HCT116 (cell line): ENCODE results near the gene TLR9. TPM values are rescaled to one million over a fixed set of nuclear protein-coding genes. Genes with fewer than 3 reads are reported as not detected.

Source experiments
- ATAC-seq: fragments of 200-7000 bp; cut with Tn5 transposase; 2 replicates; pipeline ENCODE4 v1.9.1; 2020; ENCODE audit warnings: mild to moderate bottlenecking, moderate library complexity
- BruUV-seq: library from RNA; stranded (reverse); fragments of 400-500 nt; replicated peaks from 2 replicates; lab custom pipeline; 2021; lab: Mats Ljungman, UMichigan
- CTCF ChIA-PET: fragments of 300-600 bp; sonication (Branson Sonifier 250); formaldehyde crosslinking; loops from one replicate; lab custom pipeline; 2021; ENCODE audit warnings: antibody characterized with exemption; lab: Charles Lee
- POLR2A ChIA-PET: fragments of 300-600, 350-600 bp; sonication (Branson Sonifier 250); formaldehyde crosslinking; loops from one replicate; lab custom pipeline; 2021; ENCODE audit warnings: antibody characterized with exemption; lab: Charles Lee
- RAD21 ChIA-PET, 2 experiments: fragments of 300-600 bp; sonication (Branson Sonifier 250); formaldehyde crosslinking; loops; one replicate each; lab custom pipeline; 2023; ENCODE audit warnings: low total read pairs in 2 of 2; ENCODE audit not compliant: uncharacterized antibody in 2 of 2, unreplicated experiment in 2 of 2, low non-redundant PET in 1 of 2; lab: Charles Lee
- DNase-seq: peaks from one replicate; pipeline ENCODE4 v3.0.0-alpha.2; 2010; ENCODE audit warnings: low read depth, low spot score
- H2AFZ ChIP-seq: fragments of 200-600 bp; shearing (Covaris generic), sonication (generic); 2 replicates; pipeline ENCODE4 v1.6.1; 2017; ENCODE audit warnings: low read depth, mixed run types, mixed read lengths, antibody characterized with exemption, low read length; ENCODE audit not compliant: poor library complexity, severe bottlenecking
- H3K27ac ChIP-seq: 2 replicates; pipeline ENCODE4 v1.5.1; 2012; ENCODE audit warnings: low read depth, low read length
- H3K27me3 ChIP-seq: fragments of 200-600 bp; sonication (generic); 2 replicates; pipeline ENCODE4 v1.6.1; 2016; ENCODE audit warnings: mixed run types, low read length, mixed read lengths; ENCODE audit not compliant: insufficient read depth
- H3K36me3 ChIP-seq, 2 experiments: fragments of 200-500 bp in 1 of 2; fragments of 200-600 bp in 1 of 2; sonication (Bioruptor generic) in 1 of 2; sonication (generic) in 1 of 2; 2 replicates each; pipeline versions ENCODE4 v1.5.1 to v1.6.1; 2014 to 2016; ENCODE audit warnings: low read length in 2 of 2, inconsistent platforms in 1 of 2, mixed read lengths in 1 of 2, mixed run types in 1 of 2; ENCODE audit not compliant: insufficient read depth in 2 of 2, control insufficient read depth in 1 of 2
- H3K4me1 ChIP-seq, 2 experiments: fragments of 200-600 bp in 1 of 2; sonication (generic) in 1 of 2; 2 replicates each; pipeline versions ENCODE4 v1.5.1 to v1.6.1; 2012 to 2017; ENCODE audit warnings: low read length in 2 of 2, inconsistent platforms in 1 of 2, mild to moderate bottlenecking in 1 of 2, mixed read lengths in 1 of 2, mixed run types in 1 of 2, moderate library complexity in 1 of 2; ENCODE audit not compliant: insufficient read depth in 2 of 2, control insufficient read depth in 1 of 2
- H3K4me2 ChIP-seq: fragments of 200-600 bp; sonication (generic); 2 replicates; pipeline ENCODE4 v1.6.1; 2017; ENCODE audit warnings: mixed run types, low read length, mixed read lengths
- H3K4me3 ChIP-seq, 2 experiments: fragments of 200-600 bp in 1 of 2; sonication (generic) in 1 of 2; replicated peaks in 1 of 2; 2 replicates each; pipeline ENCODE4 v1.5.1; 2011 to 2016; ENCODE audit warnings: low read length in 2 of 2, control low read depth in 1 of 2, low read depth in 1 of 2, mild to moderate bottlenecking in 1 of 2, mixed read lengths in 1 of 2, mixed run types in 1 of 2
- H3K79me2 ChIP-seq: fragments of 200-600 bp; sonication (generic); 2 replicates; pipeline ENCODE4 v1.6.1; 2017; ENCODE audit warnings: mild to moderate bottlenecking, mixed run types, low read length, moderate library complexity, mixed read lengths; ENCODE audit not compliant: insufficient read depth
- H3K9ac ChIP-seq: fragments of 200-600 bp; sonication (generic); 2 replicates; pipeline ENCODE4 v1.6.1; 2016; ENCODE audit warnings: low read length, mixed read lengths
- H3K9me2 ChIP-seq: fragments of 200-600 bp; sonication (generic), shearing (Covaris generic); 2 replicates; pipeline ENCODE4 v1.6.1; 2017; ENCODE audit warnings: mixed run types, mild to moderate bottlenecking, moderate library complexity; ENCODE audit not compliant: insufficient read depth
- H3K9me3 ChIP-seq, 2 experiments: fragments of 200-500 bp in 1 of 2; fragments of 200-600 bp in 1 of 2; sonication (Bioruptor generic) in 1 of 2; sonication (generic) in 1 of 2; 2 replicates each; pipeline ENCODE4 v1.6.1; 2014 to 2017; ENCODE audit warnings: low read length in 2 of 2, mixed read lengths in 2 of 2, inconsistent platforms in 1 of 2, low read depth in 1 of 2, mild to moderate bottlenecking in 1 of 2, mixed run types in 1 of 2, moderate library complexity in 1 of 2; ENCODE audit not compliant: control insufficient read depth in 1 of 2, insufficient read depth in 1 of 2
- H4K20me1 ChIP-seq: fragments of 200-600 bp; sonication (generic), shearing (Covaris generic); 2 replicates; pipeline ENCODE4 v1.6.1; 2017; ENCODE audit warnings: mixed run types, mild to moderate bottlenecking, moderate library complexity; ENCODE audit not compliant: insufficient read depth
- CEBPB ChIP-seq: IDR thresholded peaks from 2 replicates; pipeline ENCODE4 v1.6.1; 2012; ENCODE audit warnings: low read depth
- ELF1 ChIP-seq: IDR thresholded peaks from 2 replicates; pipeline ENCODE4 v1.6.1; 2012; ENCODE audit warnings: low read depth, borderline replicate concordance
- EZH2phosphoT487 ChIP-seq: fragments of 200-600 bp; IDR thresholded peaks from 2 replicates; pipeline ENCODE4 v1.6.1; 2018; ENCODE audit warnings: antibody characterized with exemption, borderline replicate concordance
- JUND ChIP-seq: IDR thresholded peaks from 2 replicates; pipeline ENCODE4 v1.6.1; 2012
- POLR2A ChIP-seq: IDR thresholded peaks from 2 replicates; pipeline ENCODE4 v1.7.0; 2011; ENCODE audit warnings: borderline replicate concordance; ENCODE audit not compliant: insufficient read depth, insufficient read length; ENCODE audit errors: extremely low read depth
- RAD21 ChIP-seq: IDR thresholded peaks from 2 replicates; pipeline ENCODE4 v1.6.1; 2012; ENCODE audit warnings: low read depth, mild to moderate bottlenecking
- REST ChIP-seq: IDR thresholded peaks from 2 replicates; pipeline ENCODE4 v1.6.1; 2012; ENCODE audit warnings: low read depth
- YY1 ChIP-seq: IDR thresholded peaks from 2 replicates; pipeline ENCODE4 v1.6.1; 2011; ENCODE audit warnings: low read length, low read depth, moderate library complexity, mild to moderate bottlenecking; ENCODE audit not compliant: insufficient replicate concordance; ENCODE audit errors: extremely low read depth
- ZBTB33 ChIP-seq: IDR thresholded peaks from 2 replicates; pipeline ENCODE4 v1.6.1; 2011; ENCODE audit warnings: mild to moderate bottlenecking, low read length, moderate library complexity; ENCODE audit not compliant: insufficient replicate concordance; ENCODE audit errors: extremely low read depth
- ZFX ChIP-seq: fragments of 450-650 bp; IDR thresholded peaks from 2 replicates; pipeline ENCODE4 v1.6.1; 2017
- intact Hi-C: fragments of 100-400 bp; cut with micrococcal nuclease; formaldehyde crosslinking; loops from 2 replicates; pipeline ENCODE4 v1.10.0; 2022
- total RNA-seq: library from RNA; stranded (reverse); gene quantifications from one replicate; pipeline ENCODE4 v1.2.1, GENCODE V29; 2021; ENCODE audit not compliant: unreplicated experiment

The TLR9 gene
- total RNA-seq, 1 experiment from 2014 or later: 0.15 TPM

GRCh38 chr3:52175416-52176179, 49.8 kb downstream of the TLR9 start:
- no peaks in the 10 kb centered on the region for H3K79me2 ChIP-seq
- H3K9me3 ChIP-seq: no peaks in the 10 kb centered on the region
- ATAC-seq: no peak
- intact Hi-C loops: no loop called here
- peaks cover 6 to 15% of the 10 kb centered on the region in 2 experiments; a peak in 3 of 4 replicates for H3K4me1 ChIP-seq
- H2AFZ ChIP-seq: no peak overlapping the region
- ChIA-PET POLR2A (no interaction called here), CTCF (no interaction called here), RAD21 (no interaction called here)
- no peaks in the 10 kb centered on the region for H3K36me3 ChIP-seq
- H3K9me2 ChIP-seq: no peaks in the 10 kb centered on the region
- no peaks in the 10 kb centered on the region for H4K20me1 ChIP-seq
- TF ChIP-seq ZFX (no peak), JUND (no peak), YY1 (no peak), EZH2phosphoT487 (no peak), CEBPB (no peak), POLR2A (no peak), ELF1 (no peak), RAD21 (no peak), ZBTB33 (no peak), REST (no peak)
- no peak overlapping the region for H3K9ac ChIP-seq
- H3K4me3 ChIP-seq: no peak overlapping the region
- BruUV-seq: no TSS peak
- no peak overlapping the region for H3K4me2 ChIP-seq
- DNase-seq: no peak
- H3K27ac ChIP-seq: no peak overlapping the region
- no peaks in the 10 kb centered on the region for H3K27me3 ChIP-seq
